Measurements from ENCODE around the gene TBKBP1.

The TBKBP1 gene

DNA sequence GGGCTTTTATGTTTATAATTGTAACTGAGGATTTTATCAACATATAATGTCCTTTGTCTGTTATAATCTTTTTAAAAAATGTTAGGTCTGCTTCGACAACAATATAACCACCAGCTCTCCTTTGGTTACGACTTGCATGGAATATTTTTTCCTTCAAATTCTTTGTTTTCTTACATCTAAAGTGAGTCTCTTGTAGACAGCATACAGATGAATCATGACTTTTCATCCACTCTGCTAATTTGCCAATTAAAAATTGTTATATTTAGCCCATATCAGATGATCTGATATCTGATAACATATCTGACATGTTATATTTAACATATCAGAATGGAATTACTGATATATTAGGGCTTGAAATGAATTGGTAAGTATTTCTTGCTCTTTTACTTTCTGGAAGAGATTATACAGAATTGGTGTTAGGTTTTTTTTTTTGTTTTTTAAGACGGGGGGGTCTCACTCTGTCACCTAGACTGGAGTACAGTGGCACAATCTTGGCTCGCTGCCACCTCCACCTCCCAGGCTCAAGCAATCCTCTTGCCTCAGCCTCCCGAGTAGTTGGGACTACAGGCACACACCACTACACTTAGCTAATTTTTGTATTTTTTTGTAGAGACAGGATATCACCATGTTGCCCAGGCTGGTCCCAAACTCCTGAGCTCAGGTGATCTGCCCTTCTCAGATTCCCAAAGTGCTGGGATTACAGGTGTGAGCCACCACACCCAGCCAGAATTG is 66.6 kb downstream of the TBKBP1 start:
- DNase-seq (ENCODE audit: low read depth in 1 of 2, low spot score in 1 of 2) = no peak

Measured in activated CD4-positive, alpha-beta T cell treated with anti-CD3 and anti-CD28 coated beads, Interleukin-2, amount 50 U/mL, for 24 hours (primary cell).